22Rv1 (cell line): ENCODE measurements around the gene CCDC93.

ENCODE experiments used
- H3K27ac ChIP-seq: fragments of 450-650 bp; 2 replicates; pipeline ENCODE4 v1.5.1; 2017
- ZFX ChIP-seq: fragments of 450-650 bp; IDR thresholded peaks from 2 replicates; pipeline ENCODE4 v1.6.1; 2017; ENCODE audit warnings: antibody characterized with exemption, borderline replicate concordance
- TF ChIP-seq, protein P1 (sequence below): fragments of 450-650 bp; IDR thresholded peaks from 2 replicates; pipeline ENCODE4 v1.5.1; 2017; ENCODE audit warnings: mild to moderate bottlenecking

CCDC93 gene

GRCh38 chr2:118051826-118052358 is 38.0 kb upstream of the CCDC93 start:
- H3K27ac ChIP-seq, result no peak overlapping the region
- TF ChIP-seq, protein P1, sequence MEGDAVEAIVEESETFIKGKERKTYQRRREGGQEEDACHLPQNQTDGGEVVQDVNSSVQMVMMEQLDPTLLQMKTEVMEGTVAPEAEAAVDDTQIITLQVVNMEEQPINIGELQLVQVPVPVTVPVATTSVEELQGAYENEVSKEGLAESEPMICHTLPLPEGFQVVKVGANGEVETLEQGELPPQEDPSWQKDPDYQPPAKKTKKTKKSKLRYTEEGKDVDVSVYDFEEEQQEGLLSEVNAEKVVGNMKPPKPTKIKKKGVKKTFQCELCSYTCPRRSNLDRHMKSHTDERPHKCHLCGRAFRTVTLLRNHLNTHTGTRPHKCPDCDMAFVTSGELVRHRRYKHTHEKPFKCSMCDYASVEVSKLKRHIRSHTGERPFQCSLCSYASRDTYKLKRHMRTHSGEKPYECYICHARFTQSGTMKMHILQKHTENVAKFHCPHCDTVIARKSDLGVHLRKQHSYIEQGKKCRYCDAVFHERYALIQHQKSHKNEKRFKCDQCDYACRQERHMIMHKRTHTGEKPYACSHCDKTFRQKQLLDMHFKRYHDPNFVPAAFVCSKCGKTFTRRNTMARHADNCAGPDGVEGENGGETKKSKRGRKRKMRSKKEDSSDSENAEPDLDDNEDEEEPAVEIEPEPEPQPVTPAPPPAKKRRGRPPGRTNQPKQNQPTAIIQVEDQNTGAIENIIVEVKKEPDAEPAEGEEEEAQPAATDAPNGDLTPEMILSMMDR, result no peak
- no peak for TF ChIP-seq ZFX

DNA sequence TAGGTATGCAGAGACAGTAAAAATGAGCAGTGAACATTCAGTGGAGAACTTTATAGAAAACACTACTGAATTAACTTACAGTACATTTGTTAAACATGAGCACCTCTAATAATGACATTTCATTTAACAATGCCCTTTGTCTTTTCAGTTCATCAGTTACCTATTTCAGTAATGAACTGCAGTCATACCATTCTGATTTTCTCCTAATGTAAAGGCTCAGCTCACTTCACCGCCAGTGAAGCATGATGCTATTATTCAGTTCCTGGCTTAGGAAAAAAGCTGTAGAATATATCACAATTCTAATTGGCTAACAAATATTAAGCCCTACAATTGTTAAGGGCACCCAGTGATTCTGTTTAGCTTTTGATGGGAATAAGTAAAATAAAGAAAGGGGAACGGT is 37.1 kb upstream of the CCDC93 start:
- no peak for TF ChIP-seq ZFX
- TF ChIP-seq, protein P1, result no peak
- H3K27ac ChIP-seq, result no peak overlapping the region

GRCh38 chr2:118050386-118050785 is 36.5 kb upstream of the CCDC93 start:
- H3K27ac ChIP-seq, result no peak overlapping the region

DNA sequence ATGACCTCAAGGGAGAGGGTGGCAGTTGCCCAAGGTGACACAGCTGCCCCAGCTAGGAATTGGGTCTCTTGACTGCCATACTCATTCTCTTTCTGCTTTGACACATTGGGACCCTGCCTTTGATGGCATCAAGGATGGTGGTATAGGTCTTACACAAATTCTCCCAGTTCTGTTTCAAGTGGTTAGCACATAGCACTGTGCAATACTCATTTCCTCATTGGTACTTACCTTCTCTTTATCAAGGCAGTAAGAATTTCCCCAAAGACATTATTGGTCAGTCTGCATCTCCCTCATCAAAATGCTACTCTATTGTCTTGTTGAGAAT is 35.9 kb upstream of the CCDC93 start:
- no peak overlapping the region for H3K27ac ChIP-seq
- TF ChIP-seq ZFX, result no peak
- TF ChIP-seq, protein P1, result no peak

More at GRCh38 chr2:118050386-118050785, 36.5 kb upstream of the CCDC93 start:
- no peak for TF ChIP-seq ZFX
- TF ChIP-seq, protein P1, result no peak

GRCh38 chr2:118049140-118049815 is 35.4 kb upstream of the CCDC93 start:
- H3K27ac ChIP-seq, result no peak overlapping the region
- TF ChIP-seq, protein P1, result no peak
- no peak for TF ChIP-seq ZFX

DNA sequence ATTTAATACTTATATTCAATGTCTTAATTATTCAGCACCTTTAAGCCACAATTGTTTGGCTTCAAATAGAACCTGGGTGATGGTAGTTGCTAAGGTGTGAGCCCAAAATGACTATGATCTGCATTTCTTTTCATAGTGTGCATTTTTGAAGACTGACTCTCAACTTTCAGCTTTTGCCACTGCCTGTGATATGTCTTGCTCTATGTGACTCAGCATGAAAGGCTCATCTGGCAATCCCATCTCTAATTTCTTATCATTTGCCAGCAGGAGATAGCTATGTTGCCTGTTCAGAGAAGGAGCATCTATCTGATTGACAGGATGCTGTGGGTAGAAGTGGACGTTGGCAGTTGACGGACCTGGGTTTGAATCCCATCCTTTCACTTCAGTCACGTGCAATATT is 34.5 kb upstream of the CCDC93 start:
- H3K27ac ChIP-seq, result no peak overlapping the region
- TF ChIP-seq ZFX, result no peak
- TF ChIP-seq, protein P1, result no peak

DNA sequence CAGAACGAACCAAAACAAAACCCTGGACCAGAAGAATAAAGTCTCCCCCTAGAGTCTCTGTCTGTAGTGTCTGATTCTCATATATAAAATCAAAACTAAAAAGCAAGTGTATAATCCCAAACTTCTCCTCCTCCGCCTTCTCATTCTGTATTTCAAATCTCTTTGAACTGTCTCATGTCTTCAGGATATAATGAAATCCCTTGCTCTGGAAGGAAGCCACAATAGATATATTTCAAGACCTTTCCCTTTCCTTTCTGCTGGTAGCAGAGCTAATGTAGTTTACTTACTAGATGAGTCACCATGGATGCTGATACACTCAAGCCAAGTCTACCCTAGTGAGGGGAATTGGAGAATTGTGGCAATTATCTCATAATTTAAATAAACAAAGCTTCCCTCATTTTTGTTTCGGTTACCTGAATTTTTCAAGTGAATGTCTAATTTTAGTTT is 33.5 kb upstream of the CCDC93 start:
- TF ChIP-seq, protein P1, result no peak
- TF ChIP-seq ZFX, result no peak

More for the DNA sequence above, 33.5 kb upstream of the CCDC93 start:
- no peak overlapping the region for H3K27ac ChIP-seq
